ENCODE measurements around the gene GPR150.

GPR150 gene

DNA sequence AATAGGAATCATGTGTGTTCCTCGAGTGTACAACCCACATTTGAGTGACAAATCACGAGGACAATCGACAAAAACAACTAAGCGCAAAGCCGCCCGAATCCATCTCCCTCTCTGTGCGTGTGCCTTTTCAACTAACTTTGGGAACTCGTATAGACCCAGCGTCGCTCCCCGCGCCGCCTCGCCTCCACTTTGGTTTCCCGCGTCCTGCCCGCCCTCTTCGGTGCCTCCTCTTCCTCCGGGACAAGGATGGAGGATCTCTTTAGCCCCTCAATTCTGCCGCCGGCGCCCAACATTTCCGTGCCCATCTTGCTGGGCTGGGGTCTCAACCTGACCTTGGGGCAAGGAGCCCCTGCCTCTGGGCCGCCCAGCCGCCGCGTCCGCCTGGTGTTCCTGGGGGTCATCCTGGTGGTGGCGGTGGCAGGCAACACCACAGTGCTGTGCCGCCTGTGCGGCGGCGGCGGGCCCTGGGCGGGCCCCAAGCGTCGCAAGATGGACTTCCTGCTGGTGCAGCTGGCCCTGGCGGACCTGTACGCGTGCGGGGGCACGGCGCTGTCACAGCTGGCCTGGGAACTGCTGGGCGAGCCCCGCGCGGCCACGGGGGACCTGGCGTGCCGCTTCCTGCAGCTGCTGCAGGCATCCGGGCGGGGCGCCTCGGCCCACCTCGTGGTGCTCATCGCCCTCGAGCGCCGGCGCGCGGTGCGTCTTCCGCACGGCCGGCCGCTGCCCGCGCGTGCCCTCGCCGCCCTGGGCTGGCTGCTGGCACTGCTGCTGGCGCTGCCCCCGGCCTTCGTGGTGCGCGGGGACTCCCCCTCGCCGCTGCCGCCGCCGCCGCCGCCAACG, at the start of gene GPR150:
Gene GPR150 (plus strand): TSS at position 58 of the 840 bp plus-strand sequence. CDS start 189 bp downstream, at position 247.
- DNase-seq (ENCODE audit: extremely low read depth in 1 of 2, low read depth in 1 of 2), result peak in 1 of 2 donors; percentile 49

DNA sequence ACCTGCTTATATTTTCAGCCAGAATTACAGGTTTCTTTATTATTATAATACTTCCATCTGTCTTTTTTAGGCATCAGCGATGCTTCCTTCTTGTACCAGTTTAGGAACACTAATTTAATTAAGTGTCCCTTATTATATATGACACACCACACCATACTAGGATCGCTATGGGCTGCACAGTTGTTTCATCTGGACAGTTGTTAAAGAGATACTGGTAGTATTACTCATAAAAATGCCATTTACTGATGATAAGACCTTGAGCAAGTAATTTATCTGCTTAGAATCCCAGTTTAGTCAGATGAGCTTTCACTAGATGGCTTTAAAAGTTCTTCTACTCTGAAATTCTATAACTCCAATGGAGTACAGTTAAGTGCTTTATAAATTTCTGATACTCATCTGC, 47.9 kb upstream of the GPR150 start:
- DNase-seq (ENCODE audit: extremely low read depth in 1 of 2, low read depth in 1 of 2), result no peak

- no peak for DNase-seq (ENCODE audit: extremely low read depth in 1 of 2, low read depth in 1 of 2)
Measured at GRCh38 chr5:95581576-95581975, 38.3 kb upstream of the GPR150 start.

DNA sequence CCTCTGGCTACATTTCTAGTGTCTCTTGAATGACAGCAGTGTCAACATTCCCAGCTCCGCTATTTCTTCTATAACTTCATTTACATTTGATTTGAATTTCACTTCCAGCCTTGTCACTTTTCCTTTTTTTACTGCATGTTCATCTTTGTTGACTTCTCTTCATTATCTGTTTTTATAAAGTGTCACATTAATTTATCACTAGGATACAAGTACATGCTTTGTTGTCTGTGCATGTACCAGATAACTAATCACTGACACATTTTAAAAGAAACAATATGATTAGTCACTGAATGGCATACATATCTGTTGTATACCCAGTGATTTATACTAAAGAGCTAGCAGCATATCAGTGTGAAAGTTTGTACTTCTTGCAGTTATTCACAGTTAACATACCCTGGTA, 35.9 kb upstream of the GPR150 start:
- no peak for DNase-seq (ENCODE audit: extremely low read depth in 1 of 2, low read depth in 1 of 2)

GRCh38 chr5:95590880-95591279, 29.0 kb upstream of the GPR150 start:
- no peak for DNase-seq (ENCODE audit: extremely low read depth in 1 of 2, low read depth in 1 of 2)

DNA sequence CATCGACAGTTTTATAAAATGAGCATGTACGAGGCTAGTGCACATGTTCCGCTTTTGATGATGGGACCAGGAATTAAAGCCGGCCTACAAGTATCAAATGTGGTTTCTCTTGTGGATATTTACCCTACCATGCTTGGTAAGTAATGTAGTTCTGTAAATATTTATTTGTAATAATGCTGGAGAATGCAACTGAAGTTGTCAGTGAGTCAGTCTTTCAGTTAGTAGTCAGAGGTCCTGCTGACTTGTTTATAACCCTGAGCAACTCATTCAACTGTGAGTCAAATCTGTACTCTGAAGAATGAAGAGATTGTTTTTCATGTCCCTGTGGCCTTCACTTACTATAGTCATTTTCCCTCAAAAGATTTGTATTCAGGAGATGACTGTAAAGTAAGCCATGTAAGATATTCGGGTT, 28.4 kb upstream of the GPR150 start:
- no peak for DNase-seq (ENCODE audit: extremely low read depth in 1 of 2, low read depth in 1 of 2)

GRCh38 chr5:95595289-95595931, 24.5 kb upstream of the GPR150 start:
- DNase-seq (ENCODE audit: extremely low read depth in 1 of 2, low read depth in 1 of 2), result no peak

DNA sequence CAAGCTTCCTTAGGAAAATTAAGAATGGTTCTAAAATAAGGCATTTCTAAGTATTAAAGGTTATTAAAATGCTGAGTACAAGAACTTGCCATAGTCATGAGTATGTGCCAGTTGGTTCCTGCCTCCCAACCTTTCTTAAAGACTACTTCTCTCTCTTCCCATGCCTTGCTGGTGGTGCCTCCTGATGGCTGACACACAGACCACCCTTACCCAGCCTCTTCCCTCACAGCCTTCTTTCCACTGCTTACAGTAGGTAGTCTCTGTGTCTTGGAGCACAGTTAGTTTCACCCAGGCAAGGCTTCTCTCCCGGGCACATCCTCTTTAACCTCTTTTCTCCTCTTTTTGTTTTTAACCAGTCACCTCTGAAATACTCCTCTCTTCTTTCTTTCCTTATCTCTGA, 20.6 kb upstream of the GPR150 start:
- DNase-seq (ENCODE audit: extremely low read depth in 1 of 2, low read depth in 1 of 2), result no peak

- DNase-seq (ENCODE audit: extremely low read depth in 1 of 2, low read depth in 1 of 2), result no peak
Measured at GRCh38 chr5:95600557-95600956, 19.3 kb upstream of the GPR150 start.

- DNase-seq (ENCODE audit: extremely low read depth in 1 of 2, low read depth in 1 of 2), result no peak
Measured at GRCh38 chr5:95605786-95606185, 14.1 kb upstream of the GPR150 start.

GRCh38 chr5:95606419-95606818, 13.5 kb upstream of the GPR150 start:
- DNase-seq (ENCODE audit: extremely low read depth in 1 of 2, low read depth in 1 of 2), result no peak

DNA sequence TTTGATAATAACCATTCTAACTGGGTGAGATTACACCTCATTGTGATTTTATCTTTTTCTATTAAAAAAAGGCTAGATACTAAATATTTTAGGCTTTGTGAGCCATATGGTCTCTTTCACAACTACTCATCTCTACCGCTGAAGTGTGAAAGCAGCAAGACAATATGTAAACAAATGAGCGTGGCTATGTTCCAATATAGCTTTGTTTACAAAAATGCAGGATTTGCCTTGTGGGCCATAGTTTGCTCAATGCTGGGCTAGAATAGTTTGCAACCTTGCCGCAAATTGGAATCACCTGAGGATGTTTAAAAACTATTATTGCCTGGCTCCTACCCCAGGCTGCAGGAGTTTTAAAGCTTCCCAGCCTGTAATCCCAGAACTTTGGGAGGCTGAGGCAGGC, 10.2 kb upstream of the GPR150 start:
- DNase-seq (ENCODE audit: extremely low read depth in 1 of 2, low read depth in 1 of 2), result no peak

DNA sequence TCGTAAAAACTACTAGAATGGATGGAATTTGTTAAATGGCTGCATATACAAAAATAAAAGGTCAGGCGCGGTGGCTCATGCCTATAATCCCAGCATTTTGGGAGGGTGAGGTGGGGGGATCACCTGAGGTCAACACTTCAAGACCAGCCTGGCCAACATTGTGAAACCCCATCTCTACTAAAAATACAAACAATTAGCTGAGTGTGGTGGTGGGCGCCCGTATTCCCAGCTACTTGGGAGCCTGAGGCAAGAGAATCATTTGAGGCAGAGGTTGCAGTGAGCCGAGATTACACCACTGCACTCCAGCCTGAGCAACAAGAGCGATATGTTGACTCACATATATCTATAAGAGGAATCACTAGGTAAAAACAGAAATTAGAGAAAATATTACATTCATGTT, 9.3 kb upstream of the GPR150 start:
- DNase-seq (ENCODE audit: extremely low read depth in 1 of 2, low read depth in 1 of 2), result no peak

- DNase-seq (ENCODE audit: extremely low read depth in 1 of 2, low read depth in 1 of 2), result no peak
Measured at GRCh38 chr5:95611396-95611795, 8.5 kb upstream of the GPR150 start.

DNA sequence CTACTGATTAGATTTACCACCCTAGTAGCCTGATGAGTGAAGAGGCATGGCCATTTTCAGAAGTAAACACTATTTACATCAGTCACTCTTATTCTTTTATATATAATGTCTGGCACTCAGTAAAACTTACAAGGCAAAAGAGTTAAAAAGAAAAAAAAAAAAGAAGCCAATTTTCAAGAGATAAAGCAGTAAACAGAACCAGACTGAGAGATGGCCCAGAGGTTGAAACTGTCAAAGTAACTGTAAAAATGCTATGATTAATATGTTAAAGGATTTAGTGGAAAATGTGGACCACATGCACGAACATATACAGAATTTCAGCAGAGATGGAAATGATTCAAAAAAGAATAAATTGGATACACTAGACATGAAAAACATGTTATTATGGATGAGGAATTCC, 6.4 kb upstream of the GPR150 start:
- DNase-seq (ENCODE audit: extremely low read depth in 1 of 2, low read depth in 1 of 2), result no peak

- DNase-seq (ENCODE audit: extremely low read depth in 1 of 2, low read depth in 1 of 2), result no peak
Measured at GRCh38 chr5:95615164-95615467, 4.8 kb upstream of the GPR150 start.

DNA sequence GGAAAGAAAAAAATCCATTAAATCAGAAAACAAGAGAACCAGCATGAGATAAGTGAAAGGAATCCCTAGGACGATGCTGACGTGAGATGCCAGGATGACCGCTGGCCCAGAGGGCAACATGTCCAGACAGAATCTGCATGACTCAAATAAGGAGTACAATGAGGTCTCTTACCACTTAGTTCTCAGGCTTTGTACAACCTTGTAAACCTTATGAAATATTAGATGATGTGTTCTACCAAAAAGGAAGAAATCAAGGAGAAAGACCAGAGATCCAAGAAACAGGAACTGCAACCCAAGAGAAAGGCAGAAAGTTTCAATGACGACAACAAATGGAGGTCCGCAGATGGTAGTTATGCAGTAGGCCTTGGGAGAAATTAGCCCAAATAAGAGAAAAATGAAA, 2.8 kb upstream of the GPR150 start:
- no peak for DNase-seq (ENCODE audit: extremely low read depth in 1 of 2, low read depth in 1 of 2)

DNA sequence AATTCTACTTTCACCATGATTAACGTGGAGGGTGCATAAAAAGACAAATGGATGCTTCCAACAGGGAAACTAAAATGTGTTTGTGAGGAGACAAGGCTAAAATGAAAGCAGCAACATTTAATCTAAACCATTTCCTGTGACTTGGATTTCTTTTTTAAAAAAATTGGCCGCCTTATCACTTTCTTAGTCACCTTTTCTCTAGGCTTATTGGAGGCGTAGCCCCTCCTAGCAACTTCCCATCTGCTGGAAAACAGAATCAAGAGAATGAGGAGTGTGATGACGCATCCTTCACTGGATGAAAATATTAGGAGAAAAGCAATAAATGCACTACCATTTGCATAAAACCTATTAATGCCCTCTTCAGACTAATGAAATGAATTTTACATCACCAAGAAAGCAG, 791 bp upstream of the GPR150 start:
- DNase-seq (ENCODE audit: extremely low read depth in 1 of 2, low read depth in 1 of 2), result no peak

- DNase-seq (ENCODE audit: extremely low read depth in 1 of 2, low read depth in 1 of 2), result no peak
Measured at GRCh38 chr5:95619514-95620029, 315 bp upstream of the GPR150 start.

GRCh38 chr5:95620870-95621838, 1.3 kb downstream of the GPR150 start:
- peak in 1 of 2 donors; percentile 29 for DNase-seq (ENCODE audit: extremely low read depth in 1 of 2, low read depth in 1 of 2)

Measured in activated CD8-positive, alpha-beta memory T cell treated with anti-CD3 and anti-CD28 coated beads for 1 hour (primary cell).